ENCODE data around the gene FNDC3A.
A peak's percentile ranks its signal among the peaks of the same experiment; 100 is the strongest.

FNDC3A gene

GRCh38 chr13:49098771-49099512 is 123.2 kb downstream of the FNDC3A start:
- TF ChIP-seq TCF12 (IDR thresholded peaks at IDR 0.05; ENCODE audit: low read depth): no peak
- TF ChIP-seq RAD21 (IDR thresholded peaks at IDR 0.05; ENCODE audit: low read depth): peak; percentile 44

- no peak for TF ChIP-seq TEAD4 (IDR thresholded peaks at IDR 0.05)
- no peak for TF ChIP-seq TCF12 (IDR thresholded peaks at IDR 0.05; ENCODE audit: low read depth)
- TF ChIP-seq ZBTB7A (IDR thresholded peaks at IDR 0.05; ENCODE audit: low read depth): no peak
- TF ChIP-seq RAD21 (IDR thresholded peaks at IDR 0.05; ENCODE audit: low read depth): no peak
- TF ChIP-seq CEBPB (IDR thresholded peaks at IDR 0.05): no peak
- no peak for TF ChIP-seq USF1 (IDR thresholded peaks at IDR 0.05)
- no peak for TF ChIP-seq CREB1 (IDR thresholded peaks at IDR 0.05; ENCODE audit: low read depth)
- no peak for TF ChIP-seq TAF1 (IDR thresholded peaks at IDR 0.05; ENCODE audit: low read depth)
- no peak for TF ChIP-seq EP300 (IDR thresholded peaks at IDR 0.05; ENCODE audit: borderline replicate concordance)
Measured at GRCh38 chr13:49099513-49099877, 123.8 kb downstream of the FNDC3A start.

GRCh38 chr13:49100637-49101570 is 125.2 kb downstream of the FNDC3A start:
- TF ChIP-seq CREB1 (IDR thresholded peaks at IDR 0.05; ENCODE audit: low read depth) (no peak), TAF1 (IDR thresholded peaks at IDR 0.05; ENCODE audit: low read depth) (no peak), REST (IDR thresholded peaks at IDR 0.05; ENCODE audit: low read depth) (no peak), TCF12 (IDR thresholded peaks at IDR 0.05; ENCODE audit: low read depth) (no peak), EP300 (IDR thresholded peaks at IDR 0.05; ENCODE audit: borderline replicate concordance) (no peak), FOXM1 (IDR thresholded peaks at IDR 0.05; ENCODE audit: borderline replicate concordance, low read depth) (no peak), EGR1 (IDR thresholded peaks at IDR 0.05) (no peak), RAD21 (IDR thresholded peaks at IDR 0.05; ENCODE audit: low read depth) (no peak), TEAD4 (IDR thresholded peaks at IDR 0.05) (no peak), YY1 (IDR thresholded peaks at IDR 0.05; ENCODE audit: low read depth) (no peak), USF1 (IDR thresholded peaks at IDR 0.05) (no peak), NFIC (IDR thresholded peaks at IDR 0.05) (no peak), CEBPB (IDR thresholded peaks at IDR 0.05) (no peak), ZBTB7A (IDR thresholded peaks at IDR 0.05; ENCODE audit: low read depth) (no peak), MAX (IDR thresholded peaks at IDR 0.05) (no peak)

GRCh38 chr13:49108196-49108595 is 132.5 kb downstream of the FNDC3A start:
- TF ChIP-seq RAD21 (IDR thresholded peaks at IDR 0.05; ENCODE audit: low read depth) (no peak), NFIC (IDR thresholded peaks at IDR 0.05) (no peak), TAF1 (IDR thresholded peaks at IDR 0.05; ENCODE audit: low read depth) (no peak), REST (IDR thresholded peaks at IDR 0.05; ENCODE audit: low read depth) (no peak), TEAD4 (IDR thresholded peaks at IDR 0.05) (no peak), MAX (IDR thresholded peaks at IDR 0.05) (no peak), USF1 (IDR thresholded peaks at IDR 0.05) (no peak), ZBTB7A (IDR thresholded peaks at IDR 0.05; ENCODE audit: low read depth) (no peak), EGR1 (IDR thresholded peaks at IDR 0.05) (no peak), FOXM1 (IDR thresholded peaks at IDR 0.05; ENCODE audit: borderline replicate concordance, low read depth) (no peak), EP300 (IDR thresholded peaks at IDR 0.05; ENCODE audit: borderline replicate concordance) (no peak), TCF12 (IDR thresholded peaks at IDR 0.05; ENCODE audit: low read depth) (no peak), YY1 (IDR thresholded peaks at IDR 0.05; ENCODE audit: low read depth) (no peak), CREB1 (IDR thresholded peaks at IDR 0.05; ENCODE audit: low read depth) (no peak), CEBPB (IDR thresholded peaks at IDR 0.05) (no peak)
